ENCODE measurements around the gene RFX3.

DNA sequence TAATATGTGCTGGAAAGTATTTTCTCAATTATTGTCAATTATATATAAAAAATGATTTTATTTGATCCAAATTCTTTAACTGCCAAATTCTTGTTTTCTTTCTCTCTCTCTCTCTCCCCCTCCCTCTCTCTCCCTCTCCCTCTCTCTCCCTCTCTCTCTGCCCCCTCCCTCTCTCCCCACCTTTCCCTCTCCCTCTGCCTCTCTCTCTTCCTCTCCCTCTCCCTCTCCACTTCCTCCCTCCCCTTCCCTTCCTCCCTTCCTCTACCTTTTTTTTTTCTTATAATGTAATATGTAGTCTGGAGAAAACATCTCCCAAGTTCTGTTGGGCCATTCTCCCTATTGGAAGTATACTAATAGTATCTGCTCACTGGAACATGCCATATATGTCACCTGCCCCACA is 6.4 kb upstream of the RFX3 start:
- no peak for TF ChIP-seq CTCF (IDR thresholded peaks at IDR 0.05)
- no peak for TF ChIP-seq POLR2A (IDR thresholded peaks at IDR 0.05)
- no peak for TF ChIP-seq POLR2AphosphoS5 (IDR thresholded peaks at IDR 0.05)
